Measurements from ENCODE around the gene PYGO2. TPM values are rescaled to one million over a fixed set of nuclear protein-coding genes. Genes with fewer than 3 reads are reported as not detected.

Gene PYGO2
- total and polyA plus RNA-seq, 2 of the 8 experiments (the other 6 are each of a cell fraction or from before 2014, with no cell fraction given), result 31.0 to 31.6 TPM

DNA sequence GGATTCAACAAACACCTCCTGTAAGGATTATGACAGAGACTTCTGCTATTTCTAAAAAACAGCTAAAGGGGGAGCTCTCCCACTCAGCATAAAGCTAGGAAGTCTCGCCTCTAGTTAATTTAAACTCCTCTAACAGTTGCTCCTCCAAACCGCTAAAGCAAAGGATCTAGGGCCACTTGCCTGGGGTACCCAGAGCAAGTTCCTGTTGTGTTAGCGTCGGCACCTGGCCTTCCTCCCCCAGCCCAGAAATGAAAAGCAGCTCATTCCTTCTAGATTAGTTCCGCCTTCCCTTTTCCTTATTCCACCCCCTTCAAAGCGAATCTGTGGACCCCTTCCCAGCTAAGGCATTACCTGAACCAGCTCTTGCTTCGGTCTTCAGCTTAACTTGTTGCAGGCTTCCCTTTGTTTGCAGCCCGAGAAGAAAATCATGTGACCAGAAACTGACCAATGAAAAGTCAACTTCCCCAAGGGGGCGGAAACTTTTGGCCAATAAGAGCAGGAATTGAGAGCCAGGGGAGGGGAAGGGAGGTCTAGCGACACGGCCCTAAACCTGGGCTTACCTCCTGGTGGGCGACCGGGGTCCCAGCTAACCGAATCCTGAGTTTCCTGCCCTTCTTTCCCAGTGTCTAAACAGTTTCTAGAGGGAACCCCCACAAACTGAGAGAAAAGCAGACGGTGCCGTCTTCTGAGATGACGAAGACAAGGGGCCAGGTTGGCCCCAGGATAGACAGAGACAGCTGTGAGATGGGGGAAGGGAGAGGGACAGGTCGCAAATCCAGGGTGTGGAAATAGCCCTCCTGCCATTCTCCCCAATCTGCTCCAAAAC lies 5.7 kb downstream of the PYGO2 start, which contains the start of gene PBXIP1 (continued):
- TF ChIP-seq, protein P1, sequence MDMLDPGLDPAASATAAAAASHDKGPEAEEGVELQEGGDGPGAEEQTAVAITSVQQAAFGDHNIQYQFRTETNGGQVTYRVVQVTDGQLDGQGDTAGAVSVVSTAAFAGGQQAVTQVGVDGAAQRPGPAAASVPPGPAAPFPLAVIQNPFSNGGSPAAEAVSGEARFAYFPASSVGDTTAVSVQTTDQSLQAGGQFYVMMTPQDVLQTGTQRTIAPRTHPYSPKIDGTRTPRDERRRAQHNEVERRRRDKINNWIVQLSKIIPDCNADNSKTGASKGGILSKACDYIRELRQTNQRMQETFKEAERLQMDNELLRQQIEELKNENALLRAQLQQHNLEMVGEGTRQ (IDR thresholded peaks at IDR 0.05; ENCODE audit: low read length), result peak; percentile 74
- TF ChIP-seq KDM4A (IDR thresholded peaks at IDR 0.05; ENCODE audit: low read depth, low read length, severe bottlenecking) (peak; percentile 52), SP4 (IDR thresholded peaks at IDR 0.05; ENCODE audit: low read length) (peak; percentile 88; the same call in 1 of the 2 replicates), CHD2 (IDR thresholded peaks at IDR 0.05; ENCODE audit: low read length) (peak; percentile 15; the same call in 1 of the 2 replicates), SAP30 (IDR thresholded peaks at IDR 0.05; ENCODE audit: insufficient read depth, insufficient replicate concordance, low read length) (peak; percentile 17), EZH2 (IDR thresholded peaks at IDR 0.05; ENCODE audit: low read depth, low read length, severe bottlenecking) (no peak), HDAC2 (IDR thresholded peaks at IDR 0.05; ENCODE audit: borderline replicate concordance in 1 of 2, low read depth in 2 of 2, low read length in 2 of 2) (no peak), SIN3A (conservative IDR thresholded peaks at IDR 0.05 in 1 of 2, IDR thresholded peaks at IDR 0.05 in 1 of 2; ENCODE audit: low read depth in 1 of 2, low read length in 2 of 2) (peak in 1 of 2 experiments; percentile 36; a peak in 1 of 4 replicates), SIX5 (IDR thresholded peaks at IDR 0.05; ENCODE audit: low read depth, low read length) (no peak)

Data from H1 (cell line).